Measurements from ENCODE around the gene PHLDA1. TPM values are rescaled to one million over a fixed set of nuclear protein-coding genes. Genes with fewer than 3 reads are reported as not detected.

PHLDA1 gene
- total and polyA plus RNA-seq, 2 donors (not counting 3 experiments of a cell fraction or from before 2014, with no cell fraction given) = 14.1 to 30.8 TPM

GRCh38 chr12:75976113-75976512 lies 55.5 kb downstream of the PHLDA1 start:
- no peak overlapping the region for H2AFZ ChIP-seq (ENCODE audit: low read depth, low read length)
- H3K4me2 ChIP-seq (ENCODE audit: insufficient read depth, low read length) = no peak overlapping the region
- H3K4me1 ChIP-seq (ENCODE audit: control insufficient read depth, extremely low read depth, insufficient read depth, low read length) = peaks cover 37% of the 10 kb centered on the region
- no peak for FAIRE-seq
- POLR2A ChIA-PET = no interaction called here
- intact Hi-C loops (cut with micrococcal nuclease) (loop anchor here (5.0 kb wide), 1 partner anchor 414 kb away; no protein-coding TSS in a partner anchor), dilution Hi-C loops (cut with MboI; ENCODE audit: extremely low pct_ligation_motif_present, low sequenced_read_pairs) (no loop called here)
- TF ChIP-seq MYC (IDR thresholded peaks at IDR 0.05; ENCODE audit: low read depth, low read length) = no peak
- TF ChIP-seq FOS (IDR thresholded peaks at IDR 0.05; ENCODE audit: borderline replicate concordance, insufficient read depth, low read length) = no peak
- no peak for TF ChIP-seq CTCF (IDR thresholded peaks at IDR 0.05; ENCODE audit: extremely low read depth in 1 of 2, insufficient read depth in 1 of 2, low read depth in 1 of 2, low read length in 2 of 2)
- no peak for TF ChIP-seq POLR2A (IDR thresholded peaks at IDR 0.05; ENCODE audit: low read depth, low read length)
- DNase-seq (ENCODE audit: low read depth, low spot score) = no peak
- CTCF ChIA-PET = no interaction called here
- H4K20me1 ChIP-seq (replicated peaks; ENCODE audit: control insufficient read depth, extremely low read depth, insufficient read depth, low read length) = no peaks in the 10 kb centered on the region
- no peak overlapping the region for H3K27ac ChIP-seq (ENCODE audit: insufficient read depth, low read depth, low read length)
- H3K9me1 ChIP-seq (replicated peaks; ENCODE audit: control insufficient read depth, extremely low read depth, insufficient read depth, low read length) = no peaks in the 10 kb centered on the region
- no peaks in the 10 kb centered on the region for H3K36me3 ChIP-seq (ENCODE audit: control insufficient read depth in 2 of 2, extremely low read depth in 1 of 2, insufficient read depth in 2 of 2, low read length in 2 of 2)
- H3K79me2 ChIP-seq (ENCODE audit: control insufficient read depth, insufficient read depth, low read length) = no peaks in the 10 kb centered on the region
- H3K9ac ChIP-seq (replicated peaks; ENCODE audit: extremely low read depth, insufficient read depth, low read length) = no peak overlapping the region
- no peaks in the 10 kb centered on the region for H3K9me3 ChIP-seq (replicated peaks; ENCODE audit: control insufficient read depth, insufficient read depth, low read length)
- H3K27me3 ChIP-seq (ENCODE audit: control insufficient read depth in 2 of 2, insufficient read depth in 2 of 2, low read length in 2 of 2) = no peaks in the 10 kb centered on the region
- no TSS peak for BruUV-seq (replicated peaks)
- H3K4me3 ChIP-seq (replicated peaks in 1 of 3; ENCODE audit: insufficient read depth in 1 of 3, low read depth in 1 of 3, low read length in 3 of 3) = no peak overlapping the region

GRCh38 chr12:75975702-75976101 lies 55.9 kb downstream of the PHLDA1 start:
- H3K27ac ChIP-seq (ENCODE audit: insufficient read depth, low read depth, low read length) = no peak overlapping the region
- no peaks in the 10 kb centered on the region for H3K27me3 ChIP-seq (ENCODE audit: control insufficient read depth in 2 of 2, insufficient read depth in 2 of 2, low read length in 2 of 2)
- ChIA-PET CTCF (no interaction called here), POLR2A (no interaction called here)
- dilution Hi-C loops (cut with MboI; ENCODE audit: extremely low pct_ligation_motif_present, low sequenced_read_pairs) = no loop called here
- no peaks in the 10 kb centered on the region for H3K79me2 ChIP-seq (ENCODE audit: control insufficient read depth, insufficient read depth, low read length)
- BruUV-seq (replicated peaks) = no TSS peak
- H3K9ac ChIP-seq (replicated peaks; ENCODE audit: extremely low read depth, insufficient read depth, low read length) = no peak overlapping the region
- no peak overlapping the region for H3K4me3 ChIP-seq (replicated peaks in 1 of 3; ENCODE audit: insufficient read depth in 1 of 3, low read depth in 1 of 3, low read length in 3 of 3)
- peaks cover 34% of the 10 kb centered on the region for H3K4me1 ChIP-seq (ENCODE audit: control insufficient read depth, extremely low read depth, insufficient read depth, low read length)
- no peaks in the 10 kb centered on the region for H3K9me1 ChIP-seq (replicated peaks; ENCODE audit: control insufficient read depth, extremely low read depth, insufficient read depth, low read length)
- intact Hi-C loops (cut with micrococcal nuclease) = loop anchor here (5.0 kb wide), 1 partner anchor 413 kb away; no protein-coding TSS in a partner anchor
- DNase-seq (ENCODE audit: low read depth, low spot score) (no peak), FAIRE-seq (no peak)
- TF ChIP-seq MYC (IDR thresholded peaks at IDR 0.05; ENCODE audit: low read depth, low read length) (no peak), POLR2AphosphoS5 (IDR thresholded peaks at IDR 0.05; ENCODE audit: insufficient read depth, low read depth, low read length) (no peak)
- H2AFZ ChIP-seq (ENCODE audit: low read depth, low read length) = no peak overlapping the region
- H4K20me1 ChIP-seq (replicated peaks; ENCODE audit: control insufficient read depth, extremely low read depth, insufficient read depth, low read length) = no peaks in the 10 kb centered on the region
- no peaks in the 10 kb centered on the region for H3K36me3 ChIP-seq (ENCODE audit: control insufficient read depth in 2 of 2, extremely low read depth in 1 of 2, insufficient read depth in 2 of 2, low read length in 2 of 2)
- H3K4me2 ChIP-seq (ENCODE audit: insufficient read depth, low read length) = no peak overlapping the region
- no peaks in the 10 kb centered on the region for H3K9me3 ChIP-seq (replicated peaks; ENCODE audit: control insufficient read depth, insufficient read depth, low read length)

Other genes with a start within 250 kb of the PHLDA1 start
- gene NAP1L1, start 52.9 kb upstream of the PHLDA1 start, total RNA-seq = 649 and 665 TPM in 2 replicates
- 78.8 and 127 TPM in 2 replicates for gene NAP1L1, start 52.9 kb upstream of the PHLDA1 start, polyA plus RNA-seq